CD4-positive, alpha-beta T cell treated with Interleukin-12 subunit alpha and Interleukin-12 subunit beta, for 1 hour (primary cell): Measurements from ENCODE around the gene DGUOK.
"Not testable (repeated sequence)": the region's sequence is repeated elsewhere in the genome, so short reads cannot be mapped to it uniquely, and the experiment has no call there.

Source experiments
- DNase-seq: peaks from one replicate; pipeline ENCODE4 v3.0.0-alpha.2; 2020

DGUOK gene

GRCh38 chr2:73926493-73927327 is at the start of gene DGUOK:
DGUOK (plus strand) TSS chr2:73926880; CDS start chr2:73926911, 31 bp downstream.
- DNase-seq: peak; percentile 98

- DNase-seq: no peak
Observed at GRCh38 chr2:73877071-73877802, 49.4 kb upstream of the DGUOK start.

GRCh38 chr2:73877984-73878383 is 48.7 kb upstream of the DGUOK start:
- not testable (repeated sequence) for DNase-seq

- no peak for DNase-seq
Observed at GRCh38 chr2:73885406-73885805, 41.3 kb upstream of the DGUOK start.

- no peak for DNase-seq
Observed at GRCh38 chr2:73886357-73886756, 40.3 kb upstream of the DGUOK start.

- not testable (repeated sequence) for DNase-seq
Observed at GRCh38 chr2:73887596-73888353, 38.9 kb upstream of the DGUOK start.

GRCh38 chr2:73888388-73888787 is 38.3 kb upstream of the DGUOK start:
- no peak for DNase-seq

GRCh38 chr2:73889206-73889605 is 37.5 kb upstream of the DGUOK start:
- no peak for DNase-seq

GRCh38 chr2:73890301-73891092 is 36.2 kb upstream of the DGUOK start:
- no peak for DNase-seq

GRCh38 chr2:73891276-73891901 is 35.3 kb upstream of the DGUOK start:
- DNase-seq: no peak

GRCh38 chr2:73892631-73893329 is 33.9 kb upstream of the DGUOK start, which contains the start of gene ACTG2:
ACTG2 (plus strand) TSS chr2:73893008; CDS start chr2:73901312, 8,304 bp downstream.
- DNase-seq: no peak

- DNase-seq: no peak
Observed at GRCh38 chr2:73893764-73894474, 32.8 kb upstream of the DGUOK start.

GRCh38 chr2:73894475-73894850 is 32.2 kb upstream of the DGUOK start:
- no peak for DNase-seq

GRCh38 chr2:73894877-73895276 is 31.8 kb upstream of the DGUOK start:
- no peak for DNase-seq

- DNase-seq: no peak
Observed at GRCh38 chr2:73895473-73895872, 31.2 kb upstream of the DGUOK start.

- DNase-seq: peak; percentile 21
Observed at GRCh38 chr2:73896362-73897239, 30.1 kb upstream of the DGUOK start.

GRCh38 chr2:73897240-73897583 is 29.5 kb upstream of the DGUOK start:
- DNase-seq: no peak

GRCh38 chr2:73897934-73898333 is 28.7 kb upstream of the DGUOK start:
- no peak for DNase-seq

- no peak for DNase-seq
Observed at GRCh38 chr2:73899801-73900336, 26.8 kb upstream of the DGUOK start.
